Liver (tissue), 9 donors: ENCODE results near the gene HAPLN2. TPM values are rescaled to one million over a fixed set of nuclear protein-coding genes. Genes with fewer than 3 reads are reported as not detected.

Experiments used
- DNase-seq: peaks from one replicate; pipeline ENCODE4 v3.0.0-alpha.2; 2017; ENCODE audit warnings: low spot score
- H3K27ac ChIP-seq, 2 donors: one replicate each; pipeline ENCODE4 v1.7.0; 2013; ENCODE audit warnings: inconsistent platforms in 2 of 2, low read length in 2 of 2, control low read depth in 1 of 2, low read depth in 1 of 2, mild to moderate bottlenecking in 1 of 2
- H3K27me3 ChIP-seq, 4 donors: one replicate each; pipeline versions ENCODE4 v1.6.1 to v1.7.0; 2013; ENCODE audit warnings: low read length in 3 of 4, inconsistent platforms in 1 of 4, mild to moderate bottlenecking in 1 of 4, moderate library complexity in 1 of 4; ENCODE audit not compliant: control insufficient read depth in 4 of 4, insufficient read depth in 4 of 4
- H3K36me3 ChIP-seq, 4 donors: one replicate each; pipeline versions ENCODE4 v1.6.1 to v1.7.0; 2013; ENCODE audit warnings: low read length in 3 of 4, mild to moderate bottlenecking in 3 of 4, low read depth in 1 of 4, moderate library complexity in 1 of 4; ENCODE audit not compliant: control insufficient read depth in 4 of 4, insufficient read depth in 3 of 4
- H3K4me1 ChIP-seq, 4 donors: one replicate each; pipeline versions ENCODE4 v1.6.1 to v1.7.0; 2013; ENCODE audit warnings: low read length in 3 of 4, mild to moderate bottlenecking in 3 of 4, moderate library complexity in 1 of 4; ENCODE audit not compliant: control insufficient read depth in 4 of 4, insufficient read depth in 4 of 4
- H3K4me3 ChIP-seq, 3 donors: one replicate each; pipeline versions ENCODE4 v1.6.1 to v1.7.0; 2013; ENCODE audit warnings: low read length in 3 of 3, control low read depth in 1 of 3, low read depth in 1 of 3, mild to moderate bottlenecking in 1 of 3
- H3K9ac ChIP-seq, 2 donors: one replicate each; pipeline ENCODE4 v1.7.0; 2013; ENCODE audit warnings: low read length in 2 of 2, mild to moderate bottlenecking in 2 of 2, moderate library complexity in 2 of 2, control low read depth in 1 of 2, low read depth in 1 of 2
- H3K9me3 ChIP-seq, 4 donors: one replicate each; pipeline versions ENCODE4 v1.6.1 to v1.7.0; 2013; ENCODE audit warnings: low read length in 3 of 4; ENCODE audit not compliant: control insufficient read depth in 4 of 4
- EGR1 ChIP-seq, 2 donors: IDR thresholded peaks; 2 replicates each; pipeline ENCODE4 v1.6.1; 2016 to 2018; ENCODE audit warnings: antibody characterized with exemption in 2 of 2, low read depth in 2 of 2
- FOXA2 ChIP-seq: IDR thresholded peaks from 2 replicates; pipeline ENCODE4 v1.6.1; 2016; ENCODE audit warnings: antibody characterized with exemption
- GABPA ChIP-seq, 2 donors: IDR thresholded peaks in 1 of 2; conservative IDR thresholded peaks in 1 of 2; 2 replicates each; pipeline ENCODE4 v1.6.1; 2016; ENCODE audit warnings: antibody characterized with exemption in 2 of 2, mild to moderate bottlenecking in 1 of 2, moderate library complexity in 1 of 2
- JUND ChIP-seq, 2 donors: IDR thresholded peaks; 2 replicates each; pipeline ENCODE4 v1.6.1; 2016; ENCODE audit warnings: antibody characterized with exemption in 2 of 2
- MAX ChIP-seq: IDR thresholded peaks from 2 replicates; pipeline ENCODE4 v1.6.1; 2016; ENCODE audit warnings: antibody characterized with exemption
- REST ChIP-seq: IDR thresholded peaks from 2 replicates; pipeline ENCODE4 v1.6.1; 2016; ENCODE audit warnings: antibody characterized with exemption, mild to moderate bottlenecking
- RXRA ChIP-seq, 2 donors: IDR thresholded peaks; 2 replicates each; pipeline ENCODE4 v1.6.1; 2017 to 2018; ENCODE audit warnings: antibody characterized with exemption in 2 of 2, mild to moderate bottlenecking in 1 of 2
- SP1 ChIP-seq: IDR thresholded peaks from 2 replicates; pipeline ENCODE4 v1.6.1; 2018; ENCODE audit warnings: antibody characterized with exemption, mild to moderate bottlenecking
- TAF1 ChIP-seq: conservative IDR thresholded peaks from 2 replicates; pipeline ENCODE4 v1.6.1; 2016; ENCODE audit warnings: antibody characterized with exemption, mild to moderate bottlenecking
- YY1 ChIP-seq: IDR thresholded peaks from 2 replicates; pipeline ENCODE4 v1.6.1; 2016; ENCODE audit warnings: antibody characterized with exemption, mild to moderate bottlenecking
- ZBTB33 ChIP-seq: IDR thresholded peaks from 2 replicates; pipeline ENCODE4 v1.6.1; 2016; ENCODE audit warnings: antibody characterized with exemption
- WGBS: extraction: QIAGEN DNeasy Blood & Tissue Kit; methylation state at CpG from one replicate; pipeline ENCODE4 v1.1.7; 2013; 5-methylcytosine and 5-hydroxymethylcytosine counted together
- polyA plus RNA-seq, 2 donors: library from polyadenylated mRNA; stranded (reverse) in 1 of 2; unstranded in 1 of 2; fragments of 200-250 nt in 1 of 2; fragments of >200 nt in 1 of 2; fragmentation: Nextera tagmentation in 1 of 2; extraction: Ambion mirVana in 1 of 2; gene quantifications; one replicate each; pipeline versions ENCODE4 v1.2.1 to v1.2.3, GENCODE V29; 2013 to 2015
- total RNA-seq, 2 donors: library from RNA; depleted of rRNA; stranded (reverse); fragments of >200 nt; gene quantifications; one replicate each; pipeline ENCODE4 v1.2.3, GENCODE V29; 2014
- donor health status: healthy.
- donor health status: healthy.
- donor health status: healthy.
- donor health status: healthy.
- donor health status: healthy.

The HAPLN2 gene
- total and polyA plus RNA-seq, 4 donors, result 0.03 to 0.08 TPM; not detected in 2

- no peaks in the 10 kb centered on the region for H3K36me3 ChIP-seq
- no peak overlapping the region for H3K27ac ChIP-seq
- no peak overlapping the region for H3K9ac ChIP-seq
- no peaks in the 10 kb centered on the region for H3K9me3 ChIP-seq
- H3K4me3 ChIP-seq, result no peak overlapping the region
- no peak for DNase-seq
- H3K27me3 ChIP-seq, result peaks cover 0 to 6% (median 3%) of the 10 kb centered on the region in 4 donors
- WGBS, result 87% methylated on average over 14 of the region's 14 CpGs
- H3K4me1 ChIP-seq, result peaks cover 0 to 31% (median 17%) of the 10 kb centered on the region in 4 donors
- no peak for TF ChIP-seq TAF1
Measured at GRCh38 chr1:156658496-156658895, 39.3 kb downstream of the HAPLN2 start.

GRCh38 chr1:156658945-156659574, 39.8 kb downstream of the HAPLN2 start:
- Histone ChIP-seq H3K36me3 (no peaks in the 10 kb centered on the region), H3K27me3 (peaks cover 0 to 6% (median 3%) of the 10 kb centered on the region in 4 donors), H3K27ac (no peak overlapping the region), H3K4me1 (peaks cover 0 to 31% (median 17%) of the 10 kb centered on the region in 4 donors), H3K9me3 (no peaks in the 10 kb centered on the region), H3K9ac (no peak overlapping the region), H3K4me3 (no peak overlapping the region)
- 68% methylated on average over 10 of the region's 10 CpGs for WGBS
- TF ChIP-seq ZBTB33 (no peak), GABPA (IDR thresholded peaks at IDR 0.05 in 1 of 2, conservative IDR thresholded peaks at IDR 0.05 in 1 of 2) (no peak), SP1 (no peak), REST (no peak), MAX (no peak), TAF1 (no peak), YY1 (no peak), EGR1 (IDR thresholded peaks at IDR 0.05; ENCODE audit: low read depth in 2 of 2) (no peak), FOXA2 (no peak), RXRA (IDR thresholded peaks at IDR 0.05) (no peak)
- no peak for DNase-seq

- H3K36me3 ChIP-seq, result no peaks in the 10 kb centered on the region
- peaks cover 0 to 31% (median 19%) of the 10 kb centered on the region in 4 donors for H3K4me1 ChIP-seq
- H3K9ac ChIP-seq, result no peak overlapping the region
- no peaks in the 10 kb centered on the region for H3K9me3 ChIP-seq
- WGBS, result 30% methylated on average over 6 of the region's 6 CpGs
- TF ChIP-seq ZBTB33, result no peak
- TF ChIP-seq EGR1 (IDR thresholded peaks at IDR 0.05; ENCODE audit: low read depth in 2 of 2), result no peak
- no peak for TF ChIP-seq JUND (IDR thresholded peaks at IDR 0.05)
- peaks cover 0 to 6% (median 3%) of the 10 kb centered on the region in 4 donors for H3K27me3 ChIP-seq
- no peak for DNase-seq
- H3K4me3 ChIP-seq, result no peak overlapping the region
- H3K27ac ChIP-seq, result no peak overlapping the region
Measured at GRCh38 chr1:156659661-156659987, 40.4 kb downstream of the HAPLN2 start.
